ENCODE measurements around the gene DMRT2. TPM values are rescaled to one million over a fixed set of nuclear protein-coding genes. Genes with fewer than 3 reads are reported as not detected.

Gene DMRT2
- total RNA-seq, 4 donors from 2014 or later, result 6.8 to 19.0 (median 7.8) TPM

GRCh38 chr9:1071730-1072129, 21.6 kb downstream of the DMRT2 start:
- no peak for TF ChIP-seq CTCF (IDR thresholded peaks at IDR 0.05; ENCODE audit: low read depth)

- no peak for TF ChIP-seq CTCF (IDR thresholded peaks at IDR 0.05; ENCODE audit: low read depth)
These were observed 23.3 kb downstream of the DMRT2 start for GRCh38 chr9:1073497-1073896.

- TF ChIP-seq CTCF (IDR thresholded peaks at IDR 0.05; ENCODE audit: low read depth), result no peak
These were observed 27.5 kb downstream of the DMRT2 start for GRCh38 chr9:1077616-1078015.

GRCh38 chr9:1083325-1083913, 33.3 kb downstream of the DMRT2 start:
- no peak for TF ChIP-seq CTCF (IDR thresholded peaks at IDR 0.05; ENCODE audit: low read depth)

GRCh38 chr9:1085086-1085485, 34.9 kb downstream of the DMRT2 start:
- no peak for TF ChIP-seq CTCF (IDR thresholded peaks at IDR 0.05; ENCODE audit: low read depth)

GRCh38 chr9:1086517-1086916, 36.4 kb downstream of the DMRT2 start:
- TF ChIP-seq CTCF (IDR thresholded peaks at IDR 0.05; ENCODE audit: low read depth), result no peak

- TF ChIP-seq CTCF (IDR thresholded peaks at IDR 0.05; ENCODE audit: low read depth), result no peak
These were observed 37.1 kb downstream of the DMRT2 start for GRCh38 chr9:1087120-1087881.
